OCI-LY3 (cell line): ENCODE results near the gene BICC1.

Source experiments
- H2AFZ ChIP-seq: fragments of 200-600, 300-600 bp; shearing (Covaris generic); 2 replicates; pipeline ENCODE4 v1.6.0; 2014; ENCODE audit warnings: antibody characterized with exemption, low read depth, low read length
- H3K27ac ChIP-seq: fragments of 200-600, 300-600 bp; sonication (generic); 2 replicates; pipeline ENCODE4 v1.5.1; 2014; ENCODE audit warnings: mild to moderate bottlenecking, low read length, moderate library complexity, mixed read lengths
- H3K27me3 ChIP-seq: fragments of 200-600, 300-600 bp; sonication (generic); 2 replicates; pipeline ENCODE4 v1.6.1; 2014; ENCODE audit warnings: low read depth, low read length, mixed read lengths
- H3K36me3 ChIP-seq: fragments of 200-600, 300-600 bp; sonication (generic); replicated peaks from 2 replicates; pipeline ENCODE3; 2014; ENCODE audit warnings: low read depth, low read length, mixed read lengths
- H3K4me1 ChIP-seq: fragments of 300-600, 200-600 bp; sonication (generic); 2 replicates; pipeline ENCODE4 v1.6.1; 2014; ENCODE audit warnings: low read length, mixed read lengths
- H3K4me2 ChIP-seq: fragments of 200-600, 300-600 bp; sonication (generic); 2 replicates; pipeline ENCODE4 v1.6.1; 2014; ENCODE audit warnings: low read length, mixed read lengths
- H3K4me3 ChIP-seq: fragments of 300-600, 200-600 bp; sonication (generic); 2 replicates; pipeline ENCODE4 v1.5.1; 2014; ENCODE audit warnings: antibody characterized with exemption, mild to moderate bottlenecking, low read length, moderate library complexity
- H3K79me2 ChIP-seq: fragments of 300-600, 200-600 bp; shearing (Covaris generic); 2 replicates; pipeline ENCODE4 v1.6.1; 2014; ENCODE audit warnings: mild to moderate bottlenecking, low read length, mixed read lengths
- H3K9ac ChIP-seq: fragments of 300-600, 200-600 bp; shearing (Covaris generic); 2 replicates; pipeline ENCODE4 v1.6.0; 2014; ENCODE audit warnings: mild to moderate bottlenecking, low read length, moderate library complexity
- H3K9me3 ChIP-seq: fragments of 200-600, 300-600 bp; shearing (Covaris generic); 2 replicates; pipeline ENCODE4 v1.6.1; 2014; ENCODE audit warnings: low read length, mixed read lengths; ENCODE audit not compliant: insufficient read depth
- H4K20me1 ChIP-seq: fragments of 200-600, 300-600 bp; sonication (generic); 2 replicates; pipeline ENCODE4 v1.6.1; 2016; ENCODE audit warnings: low read length, mixed read lengths; ENCODE audit not compliant: insufficient read depth
- CTCF ChIP-seq: fragments of 200-600, 300-600 bp; sonication (generic); IDR thresholded peaks from 2 replicates; pipeline ENCODE4 v1.5.1; 2014; ENCODE audit warnings: antibody characterized with exemption, low read length, low read depth
- EZH2phosphoT487 ChIP-seq: fragments of 200-600 bp; shearing (Covaris generic); IDR thresholded peaks from 2 replicates; pipeline ENCODE4 v1.6.1; 2018; ENCODE audit warnings: antibody characterized with exemption, mixed run types, low read depth

Gene BICC1

GRCh38 chr10:58806970-58807628 is 294.4 kb downstream of the BICC1 start:
- Histone ChIP-seq H3K79me2 (no peaks in the 10 kb centered on the region), H2AFZ (no peak overlapping the region), H3K27me3 (no peaks in the 10 kb centered on the region), H3K4me3 (no peak overlapping the region), H3K27ac (no peak overlapping the region), H3K4me1 (no peaks in the 10 kb centered on the region), H3K36me3 (no peaks in the 10 kb centered on the region), H3K4me2 (no peak overlapping the region), H3K9ac (no peak overlapping the region), H4K20me1 (no peaks in the 10 kb centered on the region), H3K9me3 (no peaks in the 10 kb centered on the region)
- TF ChIP-seq CTCF (no peak), EZH2phosphoT487 (no peak)

GRCh38 chr10:58807629-58808022 is 295.0 kb downstream of the BICC1 start:
- no peaks in the 10 kb centered on the region for H3K27me3 ChIP-seq
- no peak overlapping the region for H2AFZ ChIP-seq
- no peak overlapping the region for H3K4me2 ChIP-seq
- no peaks in the 10 kb centered on the region for H3K4me1 ChIP-seq
- no peak overlapping the region for H3K4me3 ChIP-seq
- H3K27ac ChIP-seq: no peak overlapping the region
- no peaks in the 10 kb centered on the region for H3K79me2 ChIP-seq
- no peak for TF ChIP-seq CTCF
- TF ChIP-seq EZH2phosphoT487: no peak
- no peaks in the 10 kb centered on the region for H3K36me3 ChIP-seq
- no peak overlapping the region for H3K9ac ChIP-seq
- no peaks in the 10 kb centered on the region for H3K9me3 ChIP-seq
- no peaks in the 10 kb centered on the region for H4K20me1 ChIP-seq

- TF ChIP-seq EZH2phosphoT487 (no peak), CTCF (no peak)
- Histone ChIP-seq H3K9me3 (no peaks in the 10 kb centered on the region), H4K20me1 (no peaks in the 10 kb centered on the region), H3K27ac (no peak overlapping the region), H3K4me1 (no peaks in the 10 kb centered on the region), H3K79me2 (no peaks in the 10 kb centered on the region), H3K36me3 (no peaks in the 10 kb centered on the region), H3K4me2 (no peak overlapping the region), H3K9ac (no peak overlapping the region), H3K27me3 (no peaks in the 10 kb centered on the region), H3K4me3 (no peak overlapping the region), H2AFZ (no peak overlapping the region)
Observed at GRCh38 chr10:58810751-58811150, 298.1 kb downstream of the BICC1 start.

GRCh38 chr10:58813573-58813972 is 300.9 kb downstream of the BICC1 start:
- Histone ChIP-seq H3K4me3 (no peak overlapping the region), H3K27me3 (no peaks in the 10 kb centered on the region), H3K9me3 (no peaks in the 10 kb centered on the region), H3K36me3 (no peaks in the 10 kb centered on the region), H3K4me1 (no peaks in the 10 kb centered on the region), H3K79me2 (no peaks in the 10 kb centered on the region), H2AFZ (no peak overlapping the region), H3K4me2 (no peak overlapping the region), H4K20me1 (no peaks in the 10 kb centered on the region), H3K9ac (no peak overlapping the region), H3K27ac (no peak overlapping the region)
- TF ChIP-seq CTCF (no peak), EZH2phosphoT487 (no peak)
